ENCODE data around the gene SMAD2.

- TF ChIP-seq, protein P1, sequence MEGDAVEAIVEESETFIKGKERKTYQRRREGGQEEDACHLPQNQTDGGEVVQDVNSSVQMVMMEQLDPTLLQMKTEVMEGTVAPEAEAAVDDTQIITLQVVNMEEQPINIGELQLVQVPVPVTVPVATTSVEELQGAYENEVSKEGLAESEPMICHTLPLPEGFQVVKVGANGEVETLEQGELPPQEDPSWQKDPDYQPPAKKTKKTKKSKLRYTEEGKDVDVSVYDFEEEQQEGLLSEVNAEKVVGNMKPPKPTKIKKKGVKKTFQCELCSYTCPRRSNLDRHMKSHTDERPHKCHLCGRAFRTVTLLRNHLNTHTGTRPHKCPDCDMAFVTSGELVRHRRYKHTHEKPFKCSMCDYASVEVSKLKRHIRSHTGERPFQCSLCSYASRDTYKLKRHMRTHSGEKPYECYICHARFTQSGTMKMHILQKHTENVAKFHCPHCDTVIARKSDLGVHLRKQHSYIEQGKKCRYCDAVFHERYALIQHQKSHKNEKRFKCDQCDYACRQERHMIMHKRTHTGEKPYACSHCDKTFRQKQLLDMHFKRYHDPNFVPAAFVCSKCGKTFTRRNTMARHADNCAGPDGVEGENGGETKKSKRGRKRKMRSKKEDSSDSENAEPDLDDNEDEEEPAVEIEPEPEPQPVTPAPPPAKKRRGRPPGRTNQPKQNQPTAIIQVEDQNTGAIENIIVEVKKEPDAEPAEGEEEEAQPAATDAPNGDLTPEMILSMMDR (IDR thresholded peaks at IDR 0.05; ENCODE audit: low read length): no peak
- no peak for TF ChIP-seq EZH2 (IDR thresholded peaks at IDR 0.05; ENCODE audit: borderline replicate concordance, low read length)
These were observed 38.3 kb upstream of the SMAD2 start for GRCh38 chr18:47968721-47969120.
